Psoas muscle (tissue), 8 donors: ENCODE measurements around the gene CREB3. TPM values are rescaled to one million over a fixed set of nuclear protein-coding genes. Genes with fewer than 3 reads are reported as not detected.

Source experiments
- ATAC-seq, 4 donors: fragments of 200-7000 bp; cut with Tn5 transposase; one replicate each; pipeline ENCODE4 v1.9.1; 2020; ENCODE audit warnings: moderate library complexity in 3 of 4, mild to moderate bottlenecking in 2 of 4
- DNase-seq, 2 donors: peaks; one replicate each; pipeline ENCODE4 v3.0.0-alpha.2; 2020
- H3K27ac ChIP-seq: fragments of 200-600 bp; one replicate; pipeline ENCODE4 v1.8.0; 2022
- H3K27me3 ChIP-seq, 3 donors: fragments of 200-600 bp in 1 of 3; one replicate each; pipeline versions ENCODE4 v1.6.1 to v1.8.0; 2013 to 2022; ENCODE audit warnings: low read length in 2 of 3, mild to moderate bottlenecking in 2 of 3, moderate library complexity in 1 of 3; ENCODE audit not compliant: insufficient read depth in 3 of 3
- H3K36me3 ChIP-seq, 2 donors: fragments of 200-600 bp in 1 of 2; one replicate each; pipeline versions ENCODE4 v1.6.1 to v1.8.0; 2013 to 2022; ENCODE audit warnings: low read depth in 1 of 2, mild to moderate bottlenecking in 1 of 2, moderate library complexity in 1 of 2; ENCODE audit not compliant: insufficient read depth in 1 of 2
- H3K4me1 ChIP-seq: fragments of 200-600 bp; one replicate; pipeline ENCODE4 v1.8.0; 2022
- H3K4me3 ChIP-seq: fragments of 200-600 bp; one replicate; pipeline ENCODE4 v1.8.0; 2022; ENCODE audit warnings: mild to moderate bottlenecking
- H3K9me3 ChIP-seq: fragments of 200-600 bp; one replicate; pipeline ENCODE4 v1.8.0; 2022
- WGBS, 3 donors: extraction: QIAGEN DNeasy Blood & Tissue Kit; methylation state at CpG; one replicate each; pipeline versions ENCODE4 v1.1.6 to v1.1.7; 2013; 5-methylcytosine and 5-hydroxymethylcytosine counted together
- intact Hi-C, 2 donors: fragments of 100-400 bp; cut with DNase I; formaldehyde crosslinking; loops; one replicate each; pipeline versions ENCODE4 v1.11.0 to v1.14.2; 2022
- polyA plus RNA-seq, 3 donors: library from polyadenylated mRNA; stranded (reverse); fragments of 200-250 nt; gene quantifications; one replicate each; pipeline ENCODE4 v1.2.3, GENCODE V29; 2013
- total RNA-seq, 4 donors: library from RNA; stranded (reverse); fragmentation: NEBNext Ultra II Directional in 2 of 4; extraction: Animal tissue kit (Norgen Biotek cat#: 25700) in 2 of 4; gene quantifications; one replicate each; pipeline versions ENCODE4 v1.2.1 to v1.2.4, GENCODE V29; 2021 to 2023
- TF ChIP-seq, protein P1 (sequence below): fragments of 200-600 bp; IDR thresholded peaks from one replicate; pipeline ENCODE4 v1.8.0; 2022; ENCODE audit warnings: antibody characterized with exemption
- donor health status: healthy with polysubstance abuse.
- donor health status: DM: no; HTN: no; CAD: no; lungs with moderate emphysema.
- donor health status: Bipolar disorder and iron deficiency.
- donor health status: healthy.
- donor health status: DM: yes; HTN: yes; CAD: no.
- donor health status: DM: no; HTN: no; CAD: no.
- donor health status: DM: no; HTN: no; CAD: no.
- donor health status: DM: yes; HTN: yes; CAD: no.

Gene CREB3
- total and polyA plus RNA-seq, 7 donors: 16.1 to 55.1 (median 21.3) TPM

DNA sequence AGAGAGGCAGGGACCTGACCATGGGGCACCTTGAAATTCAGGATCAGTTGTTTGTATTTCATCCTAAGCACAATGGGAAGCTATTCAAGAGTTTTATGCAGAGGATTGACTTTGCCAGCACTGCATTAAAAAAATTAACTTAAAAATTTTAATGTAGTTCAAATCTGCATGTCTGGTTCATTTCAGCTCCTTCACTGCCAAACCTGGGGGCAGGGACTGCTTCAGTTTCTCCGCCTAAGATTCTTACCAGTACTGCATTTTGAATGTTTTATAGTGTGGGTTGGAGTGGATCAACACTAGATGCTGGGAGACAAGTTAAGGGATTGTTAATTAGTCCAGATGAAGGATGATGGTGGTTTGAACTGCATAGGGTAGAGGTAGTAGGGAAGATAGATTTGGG lies 37.3 kb downstream of the CREB3 start:
- Histone ChIP-seq H3K27me3 (no peaks in the 10 kb centered on the region), H3K27ac (no peak overlapping the region), H3K4me1 (peaks cover 25% of the 10 kb centered on the region), H3K36me3 (no peaks in the 10 kb centered on the region), H3K4me3 (no peak overlapping the region), H3K9me3 (no peaks in the 10 kb centered on the region)
- TF ChIP-seq, protein P1, sequence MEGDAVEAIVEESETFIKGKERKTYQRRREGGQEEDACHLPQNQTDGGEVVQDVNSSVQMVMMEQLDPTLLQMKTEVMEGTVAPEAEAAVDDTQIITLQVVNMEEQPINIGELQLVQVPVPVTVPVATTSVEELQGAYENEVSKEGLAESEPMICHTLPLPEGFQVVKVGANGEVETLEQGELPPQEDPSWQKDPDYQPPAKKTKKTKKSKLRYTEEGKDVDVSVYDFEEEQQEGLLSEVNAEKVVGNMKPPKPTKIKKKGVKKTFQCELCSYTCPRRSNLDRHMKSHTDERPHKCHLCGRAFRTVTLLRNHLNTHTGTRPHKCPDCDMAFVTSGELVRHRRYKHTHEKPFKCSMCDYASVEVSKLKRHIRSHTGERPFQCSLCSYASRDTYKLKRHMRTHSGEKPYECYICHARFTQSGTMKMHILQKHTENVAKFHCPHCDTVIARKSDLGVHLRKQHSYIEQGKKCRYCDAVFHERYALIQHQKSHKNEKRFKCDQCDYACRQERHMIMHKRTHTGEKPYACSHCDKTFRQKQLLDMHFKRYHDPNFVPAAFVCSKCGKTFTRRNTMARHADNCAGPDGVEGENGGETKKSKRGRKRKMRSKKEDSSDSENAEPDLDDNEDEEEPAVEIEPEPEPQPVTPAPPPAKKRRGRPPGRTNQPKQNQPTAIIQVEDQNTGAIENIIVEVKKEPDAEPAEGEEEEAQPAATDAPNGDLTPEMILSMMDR: no peak
- 96 to 100% (median 99%) methylated on average over 1 of the region's 1 CpG for WGBS, 3 donors
- intact Hi-C loops: no loop called here
- DNase-seq: no peak
- ATAC-seq: no peak

DNA sequence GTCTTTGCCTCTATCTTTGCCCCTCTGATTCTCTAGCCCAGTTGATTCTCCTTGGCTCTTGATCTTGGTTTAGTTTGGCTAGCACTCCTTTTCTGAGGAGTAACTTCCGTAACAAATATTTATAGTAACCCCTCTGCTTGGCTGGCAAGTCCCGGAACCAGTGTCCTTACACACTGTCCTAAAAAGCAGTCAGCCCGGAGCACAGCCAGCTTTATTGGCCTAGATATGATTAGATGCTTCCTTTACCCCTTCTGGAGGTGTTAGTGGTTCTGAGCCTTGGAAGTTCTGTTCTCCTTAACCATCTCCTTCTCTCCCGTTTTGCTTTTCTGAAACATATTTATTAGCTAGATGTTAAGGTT lies 38.6 kb downstream of the CREB3 start:
- ATAC-seq (peak; percentile 85 to 93 (median 89)), DNase-seq (peak; percentile 42 to 80)
- no peak overlapping the region for H3K4me3 ChIP-seq
- H3K9me3 ChIP-seq: no peaks in the 10 kb centered on the region
- H3K4me1 ChIP-seq: peaks cover 31% of the 10 kb centered on the region
- peak overlapping the region; percentile 68 for H3K27ac ChIP-seq
- WGBS, 3 donors: 3 to 10% (median 3%) methylated on average over 4 of the region's 4 CpGs
- H3K36me3 ChIP-seq: no peaks in the 10 kb centered on the region
- no peaks in the 10 kb centered on the region for H3K27me3 ChIP-seq
- intact Hi-C loops: no loop called here
- TF ChIP-seq, protein P1: no peak

DNA sequence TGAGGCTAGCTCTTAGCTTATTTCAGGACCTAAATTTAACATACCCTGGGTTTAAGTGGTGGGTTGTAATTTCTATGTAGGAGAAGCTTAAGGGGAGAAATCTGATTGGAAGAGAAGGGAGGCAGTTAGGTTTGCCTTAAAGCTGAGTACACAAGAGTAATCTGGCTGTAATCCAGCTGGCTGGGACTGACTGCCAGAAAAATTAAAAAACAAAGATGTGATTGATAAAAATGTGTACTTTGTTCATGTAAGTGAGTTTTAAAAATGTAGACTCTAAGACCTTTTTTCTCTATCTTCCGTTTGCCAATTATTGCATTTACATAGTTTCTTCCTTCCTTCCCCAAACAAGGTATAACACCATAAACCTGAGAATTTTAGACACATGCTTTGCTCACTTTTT lies 39.1 kb downstream of the CREB3 start:
- Histone ChIP-seq H3K36me3 (no peaks in the 10 kb centered on the region), H3K27me3 (no peaks in the 10 kb centered on the region), H3K9me3 (no peaks in the 10 kb centered on the region), H3K4me1 (peaks cover 31% of the 10 kb centered on the region), H3K27ac (peak overlapping the region; percentile 68), H3K4me3 (no peak overlapping the region)
- 51 to 74% (median 67%) methylated on average over 1 of the region's 1 CpG for WGBS, 3 donors
- TF ChIP-seq, protein P1: no peak
- intact Hi-C loops: no loop called here
- ATAC-seq (peak in 1 of 4 donors; percentile 29), DNase-seq (no peak)

DNA sequence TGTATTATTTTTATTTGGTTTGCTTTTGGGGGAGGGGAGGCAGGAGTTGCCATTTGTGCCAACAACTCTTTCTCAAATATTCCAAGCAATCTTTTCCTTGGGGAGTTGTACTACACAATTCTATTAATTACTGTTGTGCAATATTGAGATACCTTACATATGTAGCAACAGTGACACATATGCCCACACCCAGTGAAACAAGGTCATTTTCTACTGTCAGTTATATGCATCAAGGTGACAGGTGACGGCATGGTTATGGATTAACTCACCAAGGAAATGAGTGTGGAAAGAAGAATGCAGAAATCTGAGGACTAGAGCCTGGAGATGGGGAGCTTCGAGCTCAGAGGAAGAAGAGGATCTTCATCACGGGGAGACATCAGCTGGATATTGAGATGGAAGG lies 39.5 kb downstream of the CREB3 start:
- no peak overlapping the region for H3K4me3 ChIP-seq
- DNase-seq: no peak
- ATAC-seq: peak in 3 of 4 donors; percentile 38 to 60 (median 59)
- peaks cover 31% of the 10 kb centered on the region for H3K4me1 ChIP-seq
- intact Hi-C loops: no loop called here
- WGBS, 3 donors: 70 to 80% (median 74%) methylated on average over 3 of the region's 3 CpGs
- peak overlapping the region; percentile 68 for H3K27ac ChIP-seq
- H3K36me3 ChIP-seq: no peaks in the 10 kb centered on the region
- no peaks in the 10 kb centered on the region for H3K9me3 ChIP-seq
- TF ChIP-seq, protein P1: no peak
- no peaks in the 10 kb centered on the region for H3K27me3 ChIP-seq

DNA sequence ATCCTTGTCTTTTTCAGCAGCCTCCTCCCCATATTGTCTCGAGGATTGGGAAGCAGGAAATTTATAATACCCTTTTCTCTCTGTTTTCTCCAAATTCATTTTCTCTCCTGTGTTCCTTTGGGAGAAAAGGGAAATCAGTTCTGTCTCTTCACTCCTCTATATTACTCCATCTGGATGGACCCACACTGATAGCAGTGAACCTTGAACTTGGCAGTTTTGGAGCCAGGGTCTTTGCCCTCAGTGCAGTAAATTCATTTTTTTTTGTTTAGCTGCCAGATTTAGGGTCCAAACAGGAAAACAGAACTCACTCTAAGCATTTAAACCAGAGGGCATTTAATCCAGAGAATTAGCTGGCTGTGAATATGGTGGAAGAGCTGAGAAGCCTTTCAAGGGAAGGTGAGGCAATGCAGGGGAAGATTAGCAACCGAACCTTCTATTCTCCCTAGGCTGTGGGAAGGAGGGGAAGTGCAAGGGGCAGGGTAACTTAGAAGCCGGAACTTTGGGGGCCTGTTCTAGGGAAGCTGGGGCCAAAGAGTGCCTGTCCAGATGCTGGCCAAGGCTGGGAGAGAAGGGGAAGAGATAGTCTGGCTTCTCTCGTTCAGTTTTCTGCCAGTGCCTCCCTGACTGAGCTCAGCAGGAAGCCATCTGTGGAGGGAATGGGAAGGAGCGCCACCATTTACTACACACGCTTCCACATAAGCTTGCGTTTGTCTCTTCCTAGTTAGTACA lies 42.6 kb downstream of the CREB3 start:
- DNase-seq (peak in 1 of 2 donors; percentile 27), ATAC-seq (no peak)
- TF ChIP-seq, protein P1: no peak
- no peaks in the 10 kb centered on the region for H3K36me3 ChIP-seq
- WGBS, 3 donors: 56 to 66% (median 60%) methylated on average over 7 of the region's 7 CpGs
- intact Hi-C loops: no loop called here
- H3K9me3 ChIP-seq: no peaks in the 10 kb centered on the region
- peaks cover 28% of the 10 kb centered on the region for H3K4me1 ChIP-seq
- no peak overlapping the region for H3K4me3 ChIP-seq
- peak overlapping the region; percentile 44 for H3K27ac ChIP-seq
- no peaks in the 10 kb centered on the region for H3K27me3 ChIP-seq
